OCI-LY7 (cell line): Measurements from ENCODE around the gene TMEM161A. TPM values are rescaled to one million over a fixed set of nuclear protein-coding genes. Genes with fewer than 3 reads are reported as not detected.
A peak's percentile ranks its signal among the peaks of the same experiment; 100 is the strongest.
"Not testable (repeated sequence)": the region's sequence is repeated elsewhere in the genome, so short reads cannot be mapped to it uniquely, and the experiment has no call there.

Experiments used
- BruUV-seq: library from RNA; stranded (reverse); fragments of 400-500 nt; replicated peaks from 2 replicates; lab custom pipeline; 2021; lab: Mats Ljungman, UMichigan
- CTCF ChIA-PET: fragments of 300-600 bp; sonication (Branson Sonifier 250); formaldehyde crosslinking; loops from one replicate; lab custom pipeline; 2022; ENCODE audit warnings: antibody characterized with exemption; ENCODE audit not compliant: unreplicated experiment; lab: Charles Lee
- POLR2A ChIA-PET: fragments of 300-600 bp; sonication (Branson Sonifier 250); formaldehyde crosslinking; loops from one replicate; lab custom pipeline; 2022; ENCODE audit warnings: antibody characterized with exemption; lab: Charles Lee
- DNase-seq: peaks from one replicate; pipeline ENCODE4 v3.0.0-alpha.2; 2015; ENCODE audit warnings: low spot score
- H2AFZ ChIP-seq: fragments of 200-600 bp; sonication (generic), shearing (Covaris generic); 2 replicates; pipeline ENCODE4 v1.6.1; 2014; ENCODE audit warnings: mild to moderate bottlenecking, antibody characterized with exemption, low read length, moderate library complexity
- H3K27ac ChIP-seq: fragments of 200-600 bp; sonication (generic); 2 replicates; pipeline ENCODE4 v1.5.1; 2014; ENCODE audit warnings: mixed run types, low read depth, mild to moderate bottlenecking, moderate library complexity, low read length, inconsistent platforms; ENCODE audit not compliant: poor library complexity, severe bottlenecking
- H3K36me3 ChIP-seq: fragments of 200-600 bp; sonication (generic); 2 replicates; pipeline ENCODE4 v1.6.1; 2014; ENCODE audit warnings: mild to moderate bottlenecking, antibody characterized with exemption, low read length, moderate library complexity, mixed read lengths; ENCODE audit not compliant: insufficient read depth
- H3K4me1 ChIP-seq: fragments of 200-600 bp; sonication (generic); 2 replicates; pipeline ENCODE4 v1.5.1; 2014; ENCODE audit warnings: mild to moderate bottlenecking, low read length; ENCODE audit not compliant: insufficient read depth, poor library complexity, severe bottlenecking
- H3K4me2 ChIP-seq: fragments of 200-600 bp; sonication (generic); 2 replicates; pipeline ENCODE4 v1.6.1; 2014; ENCODE audit warnings: mild to moderate bottlenecking, low read length
- H3K4me3 ChIP-seq: fragments of 200-600 bp; sonication (generic); 2 replicates; pipeline ENCODE4 v1.5.1; 2014; ENCODE audit warnings: mild to moderate bottlenecking, low read depth, low read length; ENCODE audit not compliant: poor library complexity, severe bottlenecking
- H3K79me2 ChIP-seq: fragments of 200-600 bp; sonication (generic); 2 replicates; pipeline ENCODE4 v1.6.1; 2016; ENCODE audit warnings: low read depth, mild to moderate bottlenecking, low read length, moderate library complexity, mixed read lengths; ENCODE audit not compliant: insufficient read depth
- H3K9me2 ChIP-seq: fragments of 200-600 bp; sonication (generic); 2 replicates; pipeline ENCODE4 v1.6.1; 2016; ENCODE audit warnings: mild to moderate bottlenecking, low read length, mixed read lengths; ENCODE audit not compliant: insufficient read depth
- H3K9me3 ChIP-seq: fragments of 200-600 bp; sonication (generic); 2 replicates; pipeline ENCODE4 v1.6.1; 2014; ENCODE audit warnings: mild to moderate bottlenecking, mixed run types, low read length, mixed read lengths
- H4K20me1 ChIP-seq: fragments of 200-600 bp; sonication (generic); 2 replicates; pipeline ENCODE4 v1.6.1; 2014; ENCODE audit warnings: mild to moderate bottlenecking, antibody characterized with exemption, low read length, moderate library complexity, mixed read lengths; ENCODE audit not compliant: insufficient read depth
- EZH2phosphoT487 ChIP-seq: fragments of 200-600 bp; sonication (generic); IDR thresholded peaks from 2 replicates; pipeline ENCODE4 v1.6.1; 2018; ENCODE audit warnings: low read depth, borderline replicate concordance, mild to moderate bottlenecking, mixed run types, antibody characterized with exemption, low read length, moderate library complexity, mixed read lengths
- intact Hi-C: fragments of 100-400 bp; cut with micrococcal nuclease; formaldehyde crosslinking; loops from one replicate; pipeline ENCODE4 v1.10.0; 2022; ENCODE audit not compliant: unreplicated experiment
- total RNA-seq, 2 experiments: library from RNA; depleted of rRNA in 1 of 2; stranded (reverse); fragments of >200 nt in 1 of 2; shearing (Covaris generic) in 1 of 2; gene quantifications; 2 replicates each; pipeline ENCODE4 v1.2.3, GENCODE V29; 2014 to 2022
- TF ChIP-seq, protein P1 (sequence below): fragments of 200-600 bp; sonication (generic); conservative IDR thresholded peaks from 2 replicates; pipeline ENCODE4 v1.5.1; 2014; ENCODE audit warnings: mild to moderate bottlenecking, antibody characterized with exemption, low read length, moderate library complexity, mixed read lengths

Gene TMEM161A
- total RNA-seq, 2 experiments from 2014 or later = 31.2 to 40.5 TPM

DNA sequence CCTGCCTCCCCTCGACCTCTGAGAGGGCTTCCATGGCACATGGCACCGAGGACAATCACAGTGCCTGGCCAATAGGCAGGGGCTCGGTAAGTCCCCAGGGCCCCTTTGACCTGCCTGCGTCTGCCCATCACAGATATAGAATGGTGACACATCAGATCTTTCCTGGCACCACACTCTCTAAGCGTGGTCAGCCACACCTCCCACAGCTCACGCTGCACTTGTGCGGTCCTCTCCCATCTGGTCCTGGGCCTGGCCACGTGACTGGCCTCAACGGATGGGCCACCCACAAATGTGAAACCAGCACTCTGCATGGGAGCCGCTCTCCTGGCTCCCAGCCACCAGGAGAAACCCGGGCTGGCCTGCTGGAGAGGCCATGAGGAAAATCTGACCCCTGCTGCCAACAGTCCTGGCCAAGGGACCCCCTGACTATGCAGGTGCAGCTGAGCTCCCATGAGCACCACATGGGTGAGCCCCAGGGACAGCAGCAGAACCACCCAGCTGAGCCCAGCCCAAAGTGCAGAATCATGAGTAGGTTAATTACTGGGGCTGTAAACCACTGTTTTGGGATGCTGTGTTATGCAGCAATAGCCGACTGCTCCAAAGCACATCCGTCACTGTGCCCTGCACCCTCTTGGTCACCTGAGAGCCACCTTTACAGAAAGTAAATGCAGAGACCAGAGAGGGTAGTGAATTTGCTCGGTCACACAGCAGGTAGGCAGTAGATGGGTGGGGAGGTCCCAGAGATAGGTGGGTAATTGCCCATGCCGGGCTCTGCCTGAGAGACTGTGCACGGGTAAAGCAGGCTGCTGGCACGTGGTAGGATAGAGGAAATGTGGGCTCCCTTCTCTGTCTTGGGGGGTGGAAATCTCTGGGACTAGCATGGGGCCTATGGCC lies 41.5 kb upstream of the TMEM161A start:
- BruUV-seq = TSS peak; percentile 37
- no peak overlapping the region for H3K4me3 ChIP-seq
- CTCF ChIA-PET = no interaction called here
- H3K79me2 ChIP-seq = no peaks in the 10 kb centered on the region
- H3K4me1 ChIP-seq = peaks cover 6% of the 10 kb centered on the region
- no peak for DNase-seq
- no peak overlapping the region for H2AFZ ChIP-seq
- no peak overlapping the region for H3K4me2 ChIP-seq
- POLR2A ChIA-PET = no interaction called here
- peaks cover 39% of the 10 kb centered on the region for H3K36me3 ChIP-seq
- no peaks in the 10 kb centered on the region for H3K9me3 ChIP-seq
- TF ChIP-seq EZH2phosphoT487 = no peak
- TF ChIP-seq, protein P1, sequence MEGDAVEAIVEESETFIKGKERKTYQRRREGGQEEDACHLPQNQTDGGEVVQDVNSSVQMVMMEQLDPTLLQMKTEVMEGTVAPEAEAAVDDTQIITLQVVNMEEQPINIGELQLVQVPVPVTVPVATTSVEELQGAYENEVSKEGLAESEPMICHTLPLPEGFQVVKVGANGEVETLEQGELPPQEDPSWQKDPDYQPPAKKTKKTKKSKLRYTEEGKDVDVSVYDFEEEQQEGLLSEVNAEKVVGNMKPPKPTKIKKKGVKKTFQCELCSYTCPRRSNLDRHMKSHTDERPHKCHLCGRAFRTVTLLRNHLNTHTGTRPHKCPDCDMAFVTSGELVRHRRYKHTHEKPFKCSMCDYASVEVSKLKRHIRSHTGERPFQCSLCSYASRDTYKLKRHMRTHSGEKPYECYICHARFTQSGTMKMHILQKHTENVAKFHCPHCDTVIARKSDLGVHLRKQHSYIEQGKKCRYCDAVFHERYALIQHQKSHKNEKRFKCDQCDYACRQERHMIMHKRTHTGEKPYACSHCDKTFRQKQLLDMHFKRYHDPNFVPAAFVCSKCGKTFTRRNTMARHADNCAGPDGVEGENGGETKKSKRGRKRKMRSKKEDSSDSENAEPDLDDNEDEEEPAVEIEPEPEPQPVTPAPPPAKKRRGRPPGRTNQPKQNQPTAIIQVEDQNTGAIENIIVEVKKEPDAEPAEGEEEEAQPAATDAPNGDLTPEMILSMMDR = no peak
- H4K20me1 ChIP-seq = no peaks in the 10 kb centered on the region
- intact Hi-C loops = no loop called here
- no peak overlapping the region for H3K27ac ChIP-seq
- no peaks in the 10 kb centered on the region for H3K9me2 ChIP-seq

DNA sequence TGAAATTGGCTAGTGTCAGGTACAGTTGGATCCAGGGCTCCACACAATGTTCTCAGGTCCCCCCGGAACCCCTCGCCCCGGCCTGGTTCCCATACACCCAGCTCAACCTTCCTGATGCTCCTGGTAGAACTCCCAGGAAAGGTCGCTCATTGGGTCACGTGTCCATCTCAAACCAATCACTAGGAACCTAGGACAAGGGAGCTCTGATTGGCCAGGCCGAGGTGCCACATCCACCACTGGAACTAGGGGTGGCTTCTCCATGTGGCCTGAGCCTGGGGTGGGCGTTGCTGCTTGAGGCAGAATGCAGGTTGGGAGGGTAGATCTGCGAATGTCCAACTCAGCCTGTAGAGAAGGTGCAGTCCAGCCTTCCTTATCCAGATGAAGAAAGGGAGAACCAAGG lies 38.7 kb upstream of the TMEM161A start:
- Histone ChIP-seq H3K4me3 (no peak overlapping the region), H3K79me2 (no peaks in the 10 kb centered on the region), H3K27ac (no peak overlapping the region), H3K9me2 (no peaks in the 10 kb centered on the region), H3K9me3 (no peaks in the 10 kb centered on the region), H3K36me3 (peaks cover 27% of the 10 kb centered on the region), H4K20me1 (no peaks in the 10 kb centered on the region), H3K4me2 (no peak overlapping the region), H2AFZ (no peak overlapping the region), H3K4me1 (peaks cover 31% of the 10 kb centered on the region)
- CTCF ChIA-PET = no interaction called here
- DNase-seq = no peak
- no TSS peak for BruUV-seq
- POLR2A ChIA-PET = interaction anchor here (1.5 kb wide), 1 partner anchor 16 kb away, joined by 3 read pairs; no protein-coding TSS in a partner anchor
- intact Hi-C loops = no loop called here
- TF ChIP-seq EZH2phosphoT487 = no peak
- TF ChIP-seq, protein P1 = no peak

DNA sequence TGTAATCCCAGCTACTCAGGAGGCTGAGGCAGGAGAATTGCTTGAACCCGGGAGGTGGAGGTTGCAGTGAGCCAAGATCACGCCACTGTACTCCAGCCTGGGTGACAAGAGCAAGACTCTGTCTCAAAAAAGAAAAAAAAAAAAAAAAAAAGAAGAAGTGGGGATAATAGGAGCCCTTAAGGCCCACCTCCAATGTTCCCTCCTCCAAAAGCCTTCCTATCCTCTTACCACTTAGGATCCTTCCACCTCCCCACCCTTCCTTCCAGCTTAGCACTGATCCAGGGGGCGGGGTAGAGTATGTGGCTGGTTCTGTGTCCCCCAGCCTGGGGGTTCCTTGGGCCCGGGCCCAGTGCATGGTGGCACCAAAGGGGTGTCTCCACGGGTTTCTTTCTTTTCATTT lies 35.0 kb upstream of the TMEM161A start:
- H3K4me3 ChIP-seq, H3K27ac ChIP-seq, BruUV-seq, H3K4me2 ChIP-seq, DNase-seq, H2AFZ ChIP-seq, H3K9me3 ChIP-seq, intact Hi-C loops, CTCF ChIA-PET, H4K20me1 ChIP-seq, H3K9me2 ChIP-seq: not testable (repeated sequence)
- POLR2A ChIA-PET = interaction anchor here (0.7 to 7.6 kb wide), 2 partner anchors 15 to 114 kb away, joined by 4 to 201 read pairs; no protein-coding TSS in a partner anchor
- H3K79me2 ChIP-seq = peaks cover 19% of the 10 kb centered on the region
- H3K36me3 ChIP-seq = peaks cover 20% of the 10 kb centered on the region
- H3K4me1 ChIP-seq = peaks cover 47% of the 10 kb centered on the region
